Iris pigment epithelial cell (primary cell): ENCODE measurements around the gene SHH.
A peak's percentile ranks its signal among the peaks of the same experiment; 100 is the strongest.

Experiments used
- DNase-seq: peaks from one replicate; pipeline ENCODE4 v3.0.0-alpha.2; 2011; ENCODE audit warnings: low read depth

SHH gene

DNA sequence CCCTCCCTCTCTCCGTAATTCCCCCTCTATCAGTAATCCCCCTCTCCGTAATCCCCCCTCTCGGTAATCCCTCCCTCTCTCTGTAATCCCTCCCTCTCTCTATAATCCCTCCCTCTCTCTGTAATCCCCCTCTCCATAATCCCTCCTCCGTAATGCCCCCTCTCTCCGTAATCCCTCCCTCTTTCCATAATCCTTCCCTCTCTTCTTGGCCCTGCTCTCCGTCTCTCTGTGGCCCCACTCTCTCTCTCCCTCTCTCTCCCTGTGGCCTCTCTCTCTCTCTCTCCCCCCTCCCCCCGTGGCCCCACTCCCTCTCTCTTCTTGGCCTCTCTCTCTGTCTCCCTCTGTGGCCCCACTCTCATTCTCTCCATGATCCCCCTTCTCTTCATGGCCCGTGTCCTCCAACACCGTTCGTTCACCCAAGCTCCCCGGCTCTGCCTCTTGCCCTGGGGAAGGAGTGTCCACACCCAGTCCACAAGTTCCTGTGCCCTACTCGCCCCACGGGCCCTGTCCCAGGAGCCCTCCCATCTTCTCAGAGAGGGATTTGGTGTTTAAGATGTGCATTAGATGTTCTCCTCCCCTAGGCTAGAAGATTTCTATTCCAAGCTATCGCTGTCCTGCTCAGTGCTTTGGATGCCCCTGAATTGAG is 19.8 kb downstream of the SHH start:
- no peak for DNase-seq

DNA sequence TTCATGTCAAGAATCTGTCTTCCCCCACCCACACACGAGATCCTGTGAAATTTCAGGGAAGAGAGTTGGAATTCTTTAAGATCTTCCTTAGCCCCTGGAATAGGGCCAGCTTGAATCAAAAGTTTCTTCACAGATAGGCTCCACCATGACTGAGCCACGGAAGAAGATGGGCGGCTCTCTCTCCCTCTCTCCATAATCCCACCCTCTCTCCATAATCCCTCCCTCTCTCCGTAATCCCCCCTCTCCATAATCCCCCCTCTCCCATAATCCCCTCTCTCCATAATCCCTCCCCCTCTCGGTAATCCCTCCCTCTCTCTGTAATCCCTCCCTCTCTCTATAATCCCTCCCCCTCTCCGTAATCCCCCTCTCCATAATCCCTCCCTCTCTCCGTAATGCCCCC is 20.4 kb downstream of the SHH start:
- no peak for DNase-seq

DNA sequence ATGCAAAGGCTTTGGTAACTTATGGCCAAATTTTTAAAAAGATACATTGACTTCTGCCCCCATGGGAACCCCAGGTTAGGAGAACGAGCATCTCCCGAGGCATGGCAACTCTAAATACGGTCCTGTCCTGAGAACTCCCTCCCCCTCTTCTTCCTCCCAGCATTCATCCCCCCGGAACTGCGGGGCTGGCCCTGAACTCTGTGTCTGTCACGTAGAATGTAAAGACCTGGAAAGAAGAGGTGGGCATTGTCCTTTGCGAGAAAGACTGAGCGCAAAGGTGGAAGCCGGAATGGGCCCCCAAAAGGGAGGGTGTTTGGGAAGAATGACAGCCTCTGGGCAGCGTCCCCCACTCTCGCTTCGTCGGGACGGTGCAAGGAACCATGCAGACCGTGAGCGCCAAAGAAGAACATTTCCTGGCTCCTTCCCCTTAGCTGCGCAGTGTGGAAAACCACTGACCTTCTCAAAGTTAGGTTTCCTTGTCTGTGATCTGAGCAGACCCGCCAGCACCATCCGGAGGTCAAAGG is 21.0 kb downstream of the SHH start:
- no peak for DNase-seq

DNA sequence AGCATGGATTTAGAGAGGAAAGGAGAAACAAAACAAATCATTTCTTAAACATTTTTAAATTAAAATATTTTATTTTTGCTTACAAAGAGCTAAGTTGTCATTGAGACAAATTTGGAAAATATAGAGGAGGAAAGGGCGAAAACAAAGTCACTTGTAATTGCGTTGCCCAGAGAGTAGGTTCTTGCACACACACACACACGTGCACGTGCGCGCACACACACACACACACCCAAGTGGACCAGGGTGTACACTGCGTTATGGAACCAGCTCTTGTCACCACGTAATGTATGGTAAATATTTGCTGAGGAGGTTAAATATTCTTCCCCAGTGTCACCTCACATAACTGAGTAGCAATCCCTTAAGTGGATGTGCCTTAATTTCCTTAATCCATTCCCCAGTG is 21.6 kb downstream of the SHH start:
- DNase-seq = no peak

DNA sequence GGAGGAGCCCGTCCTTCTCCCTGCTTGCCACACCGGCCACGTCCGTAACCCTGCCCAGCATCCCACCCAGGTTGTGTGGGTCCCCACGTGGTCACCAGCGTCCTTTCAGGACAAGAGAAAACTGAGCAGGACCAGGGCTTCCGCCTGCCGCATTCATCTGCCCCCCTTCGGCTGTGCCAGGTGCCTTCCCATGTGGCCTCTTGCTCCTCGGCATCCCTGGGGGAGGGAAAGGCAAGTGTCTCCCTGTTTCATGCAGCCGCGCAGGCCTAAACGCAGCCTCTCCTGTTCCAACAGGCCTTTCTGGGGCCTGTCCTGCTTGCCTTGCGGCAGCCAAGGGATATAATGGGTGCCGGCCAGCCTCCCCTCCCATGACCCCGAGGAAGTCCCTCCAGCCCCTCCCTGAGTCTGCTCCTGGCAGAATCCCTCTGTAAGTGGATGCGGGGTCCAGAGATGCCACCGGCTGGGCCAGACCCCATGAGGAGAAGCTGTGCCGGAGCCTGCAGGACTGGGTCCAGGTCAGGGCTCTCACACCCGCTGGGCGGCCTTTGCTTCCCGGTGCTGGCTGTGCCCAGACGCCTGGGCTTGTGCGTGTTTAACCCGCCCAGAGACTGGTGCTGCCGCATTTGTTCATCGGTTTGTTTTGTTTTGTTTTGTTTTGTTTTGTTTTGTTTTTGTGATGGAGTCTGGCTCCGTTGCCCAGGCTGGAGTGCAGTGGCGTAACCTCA is 23.1 kb downstream of the SHH start:
- DNase-seq = no peak

DNA sequence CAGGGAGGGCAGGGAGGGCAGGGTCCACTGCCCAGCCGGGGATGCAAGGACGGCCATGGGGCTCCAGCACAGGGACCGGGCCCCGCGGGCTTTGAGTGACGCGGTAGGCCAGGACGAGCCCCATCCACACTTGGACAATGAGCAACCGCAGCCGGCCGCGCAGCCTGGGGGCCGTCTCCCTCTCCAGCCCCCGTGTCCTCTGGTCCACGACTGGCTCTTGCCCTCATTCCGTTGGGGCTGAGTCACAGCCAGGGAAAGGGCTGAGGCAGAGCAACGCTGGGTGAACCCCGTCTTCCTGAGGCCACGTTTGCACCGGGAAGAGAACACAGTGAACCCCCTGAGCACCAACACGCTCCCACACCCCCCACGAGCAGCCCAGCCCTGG is 23.7 kb downstream of the SHH start:
- peak; percentile 28 for DNase-seq

DNA sequence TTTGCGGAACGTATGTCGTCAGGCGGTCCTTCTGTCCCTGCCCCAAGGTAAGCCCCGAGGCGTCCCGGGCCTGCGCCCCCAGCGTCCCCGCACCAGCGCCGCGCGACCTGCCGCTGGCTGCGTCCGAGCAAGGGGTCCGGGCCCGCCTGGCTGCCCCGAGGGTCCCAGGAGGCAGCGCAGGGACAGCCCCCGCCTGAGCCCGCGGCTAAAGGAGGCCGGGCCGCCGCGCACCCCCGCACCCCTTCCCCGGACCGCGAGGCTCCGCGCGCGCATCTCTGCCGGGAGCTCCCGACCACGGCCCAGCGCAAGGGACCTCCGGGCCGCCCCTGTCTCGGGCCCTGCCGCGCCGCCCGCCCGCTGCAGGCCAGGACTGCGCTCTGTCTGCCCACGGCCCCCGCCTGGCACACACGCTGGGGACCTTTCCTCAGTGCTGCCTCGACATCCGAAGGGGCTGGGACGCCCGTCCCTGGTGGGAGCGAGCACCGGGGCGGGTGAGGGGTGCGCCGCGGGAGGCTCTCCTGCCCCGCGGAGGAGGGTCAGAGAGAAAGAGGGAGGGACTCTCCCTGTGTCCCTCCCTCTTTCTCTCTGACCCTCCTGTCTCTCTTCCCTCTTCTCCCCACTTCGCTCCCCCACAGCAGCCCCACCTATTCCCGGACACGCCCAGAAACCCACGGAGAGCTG is 25.0 kb downstream of the SHH start:
- DNase-seq = peak; percentile 23

DNA sequence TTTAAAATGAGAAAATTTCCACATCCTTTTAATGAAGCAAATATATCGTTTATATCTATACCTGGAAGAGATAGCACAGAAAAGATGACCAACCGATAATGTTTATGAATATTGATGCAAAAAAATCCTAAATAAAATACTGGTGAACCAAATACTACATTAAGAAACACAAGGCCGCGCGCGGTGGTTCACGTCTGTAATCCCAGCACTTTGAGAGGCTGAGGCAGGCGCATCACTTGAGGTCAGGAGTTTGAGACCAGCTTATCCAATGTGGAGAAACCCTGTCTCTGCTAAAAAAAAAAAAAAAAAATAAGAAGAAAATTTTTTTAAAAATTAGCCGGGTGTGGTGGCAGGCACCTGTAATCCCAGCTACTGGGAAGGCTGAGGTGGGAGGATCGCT is 25.8 kb downstream of the SHH start:
- no peak for DNase-seq

DNA sequence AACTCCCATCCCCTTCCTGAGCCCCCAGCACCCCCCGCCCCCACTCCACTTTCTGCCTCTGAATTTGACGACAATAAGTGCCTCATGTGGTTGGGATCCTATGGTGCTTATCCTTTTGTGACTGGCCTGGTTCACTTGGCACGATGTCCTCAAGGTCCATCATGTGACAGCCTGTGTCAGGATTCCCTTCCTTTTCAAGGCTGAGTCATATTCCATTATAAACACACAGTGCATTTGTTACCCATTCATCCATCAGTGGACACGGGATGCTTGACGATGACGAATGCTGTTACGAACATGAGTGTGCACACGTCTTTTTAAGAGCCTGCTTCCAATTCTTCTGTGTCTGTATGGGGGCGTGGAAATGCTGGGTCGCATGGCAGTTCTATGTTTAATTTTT is 26.7 kb downstream of the SHH start:
- DNase-seq = peak; percentile 68

DNA sequence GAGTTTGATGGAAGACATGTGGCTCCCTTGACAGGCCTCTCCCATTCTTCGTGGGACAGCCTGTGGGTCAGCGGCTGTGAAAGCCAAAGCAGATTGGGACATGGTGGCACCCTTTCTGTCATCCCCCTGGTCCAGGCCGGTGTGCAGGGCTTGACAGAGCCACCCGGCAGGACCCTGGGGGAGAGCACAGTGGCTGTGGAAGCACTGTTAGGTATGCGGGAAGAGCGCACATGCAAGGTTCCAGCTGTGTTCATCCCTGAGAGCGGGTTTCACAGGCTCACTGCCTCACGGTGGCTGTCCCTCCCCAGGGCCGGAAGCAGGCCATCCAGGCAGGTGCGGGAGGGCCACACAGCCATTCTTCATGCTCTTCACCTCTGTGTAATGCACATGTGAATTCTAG is 29.8 kb downstream of the SHH start:
- no peak for DNase-seq

DNA sequence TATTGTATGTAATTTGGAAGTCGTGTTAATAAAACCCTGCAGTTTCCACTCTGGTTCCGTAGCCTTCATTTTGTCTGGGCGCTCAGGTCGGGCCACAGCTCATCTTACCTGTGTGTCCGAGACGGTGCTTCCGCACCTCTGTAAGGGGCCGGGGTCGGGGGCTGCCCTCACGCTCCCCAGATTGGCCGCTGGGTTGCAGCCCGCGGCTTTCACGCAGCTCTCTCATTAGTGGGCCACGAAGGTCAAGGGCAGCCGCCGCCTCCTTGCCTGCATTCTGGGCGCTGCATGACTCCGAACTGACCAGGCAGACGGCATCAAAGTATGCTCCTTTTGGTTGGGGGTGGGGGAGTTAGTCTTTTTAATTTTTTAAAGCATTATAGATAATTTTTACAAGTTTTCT is 30.8 kb downstream of the SHH start:
- no peak for DNase-seq

DNA sequence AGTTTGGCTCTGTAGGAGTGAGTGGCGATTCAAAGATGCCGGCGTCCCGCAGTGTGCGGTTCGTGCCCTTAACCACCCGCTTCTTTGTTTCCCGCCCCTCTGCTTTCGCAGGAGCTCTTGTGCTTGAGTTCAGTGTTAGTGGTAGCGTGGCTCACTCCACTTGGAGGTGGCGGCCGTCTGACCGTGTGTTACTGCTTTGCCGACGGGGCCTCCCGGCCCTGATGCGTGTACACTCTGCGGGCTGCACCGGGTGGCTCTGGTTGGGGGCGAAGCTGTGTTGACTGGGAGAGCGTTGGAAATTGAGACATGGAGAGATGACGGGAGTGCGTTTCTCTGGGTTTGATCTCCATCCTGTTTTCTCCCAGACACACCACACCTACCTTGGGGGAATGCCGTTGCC is 31.4 kb downstream of the SHH start:
- DNase-seq = no peak

DNA sequence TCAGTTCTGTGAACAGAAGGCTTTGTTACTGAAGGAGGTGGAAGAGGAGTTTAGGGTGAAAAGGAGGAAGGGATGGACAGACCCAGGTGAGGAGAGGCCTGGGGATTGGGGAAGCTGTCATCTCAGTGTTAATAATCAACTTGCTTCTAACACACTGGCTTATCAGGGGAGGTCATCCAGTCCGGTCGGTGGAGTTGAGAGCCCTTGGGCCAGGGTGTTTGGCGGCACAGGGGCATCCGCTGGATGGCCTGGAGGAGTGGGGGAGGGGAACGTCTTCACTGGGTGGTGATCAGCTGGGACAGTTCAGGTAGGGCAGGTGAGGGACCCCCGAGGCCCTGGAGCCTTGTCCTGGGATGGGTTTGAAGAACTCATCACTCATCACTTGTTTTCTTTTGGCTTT is 33.9 kb downstream of the SHH start:
- DNase-seq = no peak

DNA sequence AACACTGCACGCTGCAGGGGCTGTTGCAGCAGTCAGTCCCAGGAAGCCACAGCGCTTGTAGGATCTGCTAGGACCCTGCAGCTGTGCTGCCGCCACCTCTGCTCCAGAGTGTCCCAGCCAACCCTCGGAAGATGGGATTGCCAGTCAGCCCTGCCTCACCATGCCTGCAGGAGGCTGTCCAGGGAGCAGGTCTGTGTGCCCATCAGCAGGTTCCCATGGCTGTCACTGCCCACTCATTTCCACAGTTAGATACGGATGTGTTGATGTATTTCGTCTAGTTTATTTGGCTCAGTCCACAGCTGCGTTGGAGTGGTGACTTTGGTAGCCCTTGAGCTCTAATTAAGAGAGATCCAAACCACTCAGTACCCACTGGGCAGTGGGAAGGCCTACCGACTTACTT is 35.7 kb downstream of the SHH start:
- no peak for DNase-seq

DNA sequence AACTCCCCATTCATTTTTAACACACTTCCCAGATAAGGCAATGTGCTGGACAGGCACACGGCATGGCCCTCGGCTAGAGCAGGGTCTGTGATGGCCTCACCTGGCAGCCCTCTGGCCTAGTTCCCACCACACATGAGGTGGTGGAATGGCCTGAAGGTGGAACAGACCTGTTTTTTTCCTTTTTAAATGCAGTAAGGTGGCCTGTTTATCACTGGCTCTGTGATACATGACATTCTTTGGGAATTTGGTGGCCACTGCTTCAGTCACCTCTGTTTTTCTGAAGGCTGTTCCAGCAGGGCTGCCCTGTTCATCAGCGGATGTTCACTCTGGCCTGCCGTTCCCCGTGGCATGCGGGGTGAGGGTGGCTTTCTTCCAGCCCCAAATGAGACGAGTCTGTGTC is 36.6 kb downstream of the SHH start:
- DNase-seq = no peak

DNA sequence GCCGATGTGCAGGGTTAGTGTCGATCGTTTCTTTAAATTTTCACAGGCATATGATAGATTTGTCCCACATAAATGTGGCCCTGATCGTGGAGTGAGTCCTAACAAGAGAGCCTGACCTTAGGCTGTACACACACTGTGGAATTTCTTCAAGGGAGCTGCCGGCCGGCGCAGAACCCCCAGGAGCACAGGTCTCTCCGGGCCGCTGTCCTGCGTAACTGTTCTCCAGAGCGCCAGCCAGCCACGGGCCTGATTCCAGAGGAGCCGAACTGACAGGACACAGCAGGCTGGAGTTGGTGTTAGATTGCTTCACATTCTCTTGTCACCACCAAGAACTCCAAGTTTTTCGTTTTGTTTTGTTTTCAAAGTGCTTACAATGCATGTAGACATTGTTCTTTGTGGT is 37.3 kb downstream of the SHH start:
- no peak for DNase-seq

DNA sequence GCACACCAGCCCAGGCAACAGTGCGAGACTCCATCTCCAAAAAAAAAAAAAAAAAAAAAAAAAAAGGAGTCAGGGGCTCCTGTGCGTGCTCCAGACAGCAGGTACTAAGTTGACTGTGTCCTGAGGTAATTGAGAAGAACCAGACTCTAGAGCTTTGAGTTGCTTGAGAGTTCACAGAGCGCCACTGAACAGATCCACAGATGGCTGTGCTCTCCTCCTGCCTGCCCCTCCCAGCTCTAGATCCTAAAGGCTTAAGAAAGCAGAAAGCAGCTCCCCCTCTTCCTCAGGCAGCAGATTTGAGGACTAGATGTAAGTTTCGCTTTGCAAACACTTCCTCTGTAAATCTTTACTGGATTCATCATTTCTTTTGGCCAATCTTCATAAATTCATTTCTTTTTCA is 38.7 kb downstream of the SHH start:
- no peak for DNase-seq

DNA sequence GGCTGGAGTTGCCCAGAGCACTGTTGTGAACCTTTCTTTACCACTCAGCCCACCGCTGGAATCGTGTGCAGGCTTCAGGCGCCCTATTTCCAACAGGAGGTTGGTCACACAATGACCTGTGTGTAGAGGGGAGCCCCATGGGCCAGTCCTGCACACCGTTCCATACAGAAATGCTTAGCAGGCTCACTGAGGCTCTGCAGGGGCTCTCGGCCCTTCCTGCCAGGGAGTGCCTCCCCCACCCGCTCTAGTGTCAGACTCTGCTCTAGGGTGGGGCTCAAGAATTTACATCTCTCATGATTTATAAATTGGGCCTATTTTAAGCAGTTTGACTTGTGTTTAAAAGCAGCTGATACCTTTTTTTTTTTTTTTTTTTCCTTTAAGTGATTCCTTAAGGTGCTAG is 42.0 kb downstream of the SHH start:
- DNase-seq = no peak

DNA sequence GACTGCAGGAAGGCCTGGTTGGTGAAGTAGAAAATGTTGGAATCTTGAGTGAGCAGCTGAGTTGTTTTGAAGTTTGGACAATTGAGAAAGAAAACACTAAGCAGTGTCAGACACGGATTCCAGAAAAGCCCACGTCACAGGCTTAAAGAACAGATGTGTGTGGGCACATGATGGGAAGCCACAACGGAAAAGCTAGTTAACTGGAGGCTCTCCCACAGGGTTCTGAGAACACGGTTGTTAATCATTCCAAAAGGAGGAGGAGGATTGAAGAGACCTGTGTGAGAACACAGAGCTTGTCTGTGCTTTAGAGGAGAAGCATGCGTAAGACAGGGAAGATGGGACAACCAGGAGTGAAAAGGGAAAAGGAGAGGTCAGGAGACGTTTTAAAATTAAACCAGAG is 42.6 kb downstream of the SHH start:
- no peak for DNase-seq

DNA sequence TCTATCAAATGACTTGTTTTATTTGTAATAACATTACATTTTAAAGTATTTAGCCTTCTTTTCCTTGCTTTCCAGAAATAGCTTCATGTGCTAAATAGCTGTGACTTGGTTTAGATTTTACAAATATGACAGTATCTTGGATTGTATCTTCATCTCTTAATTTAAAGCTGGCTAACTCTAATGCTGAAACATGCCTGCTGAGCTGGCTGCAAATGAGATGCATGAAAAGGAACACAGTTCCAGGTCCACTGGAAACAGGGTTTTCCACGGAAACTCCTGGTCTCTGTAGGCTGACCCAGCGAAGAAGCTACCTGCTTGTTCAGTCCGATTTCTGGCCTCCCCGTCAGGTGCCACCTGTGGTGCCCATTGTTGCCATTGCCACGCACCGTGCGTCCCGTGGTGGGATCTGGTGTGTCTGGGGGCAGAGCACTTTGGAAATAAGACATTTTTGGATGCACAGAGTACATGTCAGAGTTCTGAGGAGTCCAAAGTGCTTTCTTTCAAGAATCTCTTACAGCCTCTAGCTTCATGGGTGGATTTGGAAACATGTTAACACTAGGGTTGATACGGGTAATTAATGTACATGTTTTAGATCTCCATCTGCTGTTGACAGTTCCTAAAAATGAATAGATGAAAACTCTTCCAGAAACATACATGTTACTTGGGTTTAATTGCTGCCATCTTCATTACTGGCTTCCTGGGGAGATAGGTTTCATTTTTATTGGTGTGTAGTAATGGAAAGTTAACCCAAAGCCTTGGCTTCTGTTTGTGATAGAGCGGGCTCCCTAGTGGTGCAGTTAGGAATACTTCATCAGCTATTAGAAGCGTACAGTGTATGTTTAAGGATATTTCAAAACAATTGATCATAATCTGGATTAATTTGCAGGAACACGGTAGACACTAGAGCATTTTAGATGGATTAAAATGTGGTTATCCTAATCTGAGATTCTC is 45.0 kb downstream of the SHH start:
- DNase-seq = no peak

DNA sequence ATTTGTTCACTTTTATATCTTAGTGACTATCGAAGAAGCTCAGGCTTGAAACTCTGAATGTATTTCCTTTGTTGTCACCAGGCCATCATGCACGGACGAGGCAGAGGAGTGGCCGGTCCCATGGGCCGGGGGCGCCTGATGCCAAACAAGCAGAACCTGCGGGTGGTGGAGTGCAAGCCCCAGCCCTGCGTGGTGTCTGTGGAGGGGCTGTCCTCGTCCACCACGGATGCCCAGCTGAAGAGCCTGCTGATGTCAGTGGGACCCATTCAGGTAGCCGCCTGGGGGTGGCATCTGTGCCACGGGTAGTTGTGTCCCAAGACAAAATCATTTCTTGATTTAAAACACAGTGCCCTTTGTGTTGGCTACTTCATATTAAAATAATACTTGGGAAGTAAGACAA is 45.9 kb downstream of the SHH start:
- no peak for DNase-seq

DNA sequence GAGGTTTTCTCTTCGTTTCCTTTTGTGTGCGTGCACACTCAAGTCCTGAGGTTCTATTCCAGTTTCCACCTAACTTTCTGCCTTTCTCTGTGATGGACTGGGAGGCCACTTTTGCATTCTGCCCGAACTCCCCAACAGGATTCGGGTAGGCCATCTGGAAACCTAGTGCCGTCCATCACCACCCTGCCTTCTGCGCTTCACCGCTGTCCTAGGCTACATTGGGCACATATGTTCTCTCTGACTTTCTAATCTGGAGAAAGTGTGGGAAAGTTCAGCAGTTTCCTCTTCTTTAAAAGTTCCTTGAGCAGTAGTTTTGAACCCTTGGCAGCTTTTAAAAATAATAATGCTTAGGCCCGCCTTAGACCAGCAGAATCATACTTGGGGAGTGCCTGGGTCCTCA is 46.8 kb downstream of the SHH start:
- DNase-seq = no peak
